OCI-LY1 (cell line): ENCODE data around the gene FXYD3.

ENCODE experiments used
- CTCF ChIP-seq: fragments of 200-600 bp; sonication (generic), shearing (Covaris generic); IDR thresholded peaks from 2 replicates; pipeline ENCODE4 v1.5.1; 2017; ENCODE audit warnings: mild to moderate bottlenecking, antibody characterized with exemption, low read length, moderate library complexity, mixed read lengths
- EZH2 ChIP-seq: fragments of 200-600 bp; sonication (generic), shearing (Covaris generic); IDR thresholded peaks from 2 replicates; pipeline ENCODE4 v1.8.0; 2017; ENCODE audit warnings: borderline replicate concordance, mixed run types, mild to moderate bottlenecking, antibody characterized with exemption, low read length, moderate library complexity, mixed read lengths

GRCh38 chr19:35105411-35106290 lies 10.0 kb upstream of the FXYD3 start:
- TF ChIP-seq CTCF, result no peak
- no peak for TF ChIP-seq EZH2
